ENCODE data around the gene ZNF521.

GRCh38 chr18:25313268-25313667 lies 38.7 kb downstream of the ZNF521 start:
- TF ChIP-seq, protein P1, sequence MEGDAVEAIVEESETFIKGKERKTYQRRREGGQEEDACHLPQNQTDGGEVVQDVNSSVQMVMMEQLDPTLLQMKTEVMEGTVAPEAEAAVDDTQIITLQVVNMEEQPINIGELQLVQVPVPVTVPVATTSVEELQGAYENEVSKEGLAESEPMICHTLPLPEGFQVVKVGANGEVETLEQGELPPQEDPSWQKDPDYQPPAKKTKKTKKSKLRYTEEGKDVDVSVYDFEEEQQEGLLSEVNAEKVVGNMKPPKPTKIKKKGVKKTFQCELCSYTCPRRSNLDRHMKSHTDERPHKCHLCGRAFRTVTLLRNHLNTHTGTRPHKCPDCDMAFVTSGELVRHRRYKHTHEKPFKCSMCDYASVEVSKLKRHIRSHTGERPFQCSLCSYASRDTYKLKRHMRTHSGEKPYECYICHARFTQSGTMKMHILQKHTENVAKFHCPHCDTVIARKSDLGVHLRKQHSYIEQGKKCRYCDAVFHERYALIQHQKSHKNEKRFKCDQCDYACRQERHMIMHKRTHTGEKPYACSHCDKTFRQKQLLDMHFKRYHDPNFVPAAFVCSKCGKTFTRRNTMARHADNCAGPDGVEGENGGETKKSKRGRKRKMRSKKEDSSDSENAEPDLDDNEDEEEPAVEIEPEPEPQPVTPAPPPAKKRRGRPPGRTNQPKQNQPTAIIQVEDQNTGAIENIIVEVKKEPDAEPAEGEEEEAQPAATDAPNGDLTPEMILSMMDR (IDR thresholded peaks at IDR 0.05; ENCODE audit: low read depth, low read length, missing input control), result no peak
- no peak for TF ChIP-seq GABPA (IDR thresholded peaks at IDR 0.05 in 1 of 2, conservative IDR thresholded peaks at IDR 0.05 in 1 of 2)
- no peak for TF ChIP-seq HNF4G (IDR thresholded peaks at IDR 0.05)
- no peak for TF ChIP-seq YY1 (IDR thresholded peaks at IDR 0.05)
- no peak for TF ChIP-seq ATF3 (IDR thresholded peaks at IDR 0.05)
- no peak for TF ChIP-seq RAD21 (IDR thresholded peaks at IDR 0.05)
- TF ChIP-seq, protein P2, sequence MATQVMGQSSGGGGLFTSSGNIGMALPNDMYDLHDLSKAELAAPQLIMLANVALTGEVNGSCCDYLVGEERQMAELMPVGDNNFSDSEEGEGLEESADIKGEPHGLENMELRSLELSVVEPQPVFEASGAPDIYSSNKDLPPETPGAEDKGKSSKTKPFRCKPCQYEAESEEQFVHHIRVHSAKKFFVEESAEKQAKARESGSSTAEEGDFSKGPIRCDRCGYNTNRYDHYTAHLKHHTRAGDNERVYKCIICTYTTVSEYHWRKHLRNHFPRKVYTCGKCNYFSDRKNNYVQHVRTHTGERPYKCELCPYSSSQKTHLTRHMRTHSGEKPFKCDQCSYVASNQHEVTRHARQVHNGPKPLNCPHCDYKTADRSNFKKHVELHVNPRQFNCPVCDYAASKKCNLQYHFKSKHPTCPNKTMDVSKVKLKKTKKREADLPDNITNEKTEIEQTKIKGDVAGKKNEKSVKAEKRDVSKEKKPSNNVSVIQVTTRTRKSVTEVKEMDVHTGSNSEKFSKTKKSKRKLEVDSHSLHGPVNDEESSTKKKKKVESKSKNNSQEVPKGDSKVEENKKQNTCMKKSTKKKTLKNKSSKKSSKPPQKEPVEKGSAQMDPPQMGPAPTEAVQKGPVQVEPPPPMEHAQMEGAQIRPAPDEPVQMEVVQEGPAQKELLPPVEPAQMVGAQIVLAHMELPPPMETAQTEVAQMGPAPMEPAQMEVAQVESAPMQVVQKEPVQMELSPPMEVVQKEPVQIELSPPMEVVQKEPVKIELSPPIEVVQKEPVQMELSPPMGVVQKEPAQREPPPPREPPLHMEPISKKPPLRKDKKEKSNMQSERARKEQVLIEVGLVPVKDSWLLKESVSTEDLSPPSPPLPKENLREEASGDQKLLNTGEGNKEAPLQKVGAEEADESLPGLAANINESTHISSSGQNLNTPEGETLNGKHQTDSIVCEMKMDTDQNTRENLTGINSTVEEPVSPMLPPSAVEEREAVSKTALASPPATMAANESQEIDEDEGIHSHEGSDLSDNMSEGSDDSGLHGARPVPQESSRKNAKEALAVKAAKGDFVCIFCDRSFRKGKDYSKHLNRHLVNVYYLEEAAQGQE (IDR thresholded peaks at IDR 0.05), result no peak
- TF ChIP-seq JUND (IDR thresholded peaks at IDR 0.05), result no peak
- TF ChIP-seq RXRA (IDR thresholded peaks at IDR 0.05), result no peak
